Gastroesophageal sphincter (tissue), 3 donors: ENCODE data around the gene GPR68.

Experiments used
- CTCF ChIP-seq, 4 experiments: fragments of 200-600 bp in 2 of 4; fragments of 450-650 bp in 2 of 4; sonication (generic) in 1 of 4; IDR thresholded peaks; one replicate each; pipeline ENCODE4 v1.5.1; 2017 to 2019; ENCODE audit warnings: antibody characterized with exemption in 4 of 4, mild to moderate bottlenecking in 2 of 4, moderate library complexity in 2 of 4
- EP300 ChIP-seq: sonication (generic); formaldehyde crosslinking; IDR thresholded peaks from one replicate; pipeline ENCODE4 v1.6.1; 2017; ENCODE audit warnings: antibody characterized with exemption, mild to moderate bottlenecking
- POLR2AphosphoS5 ChIP-seq: sonication (generic); formaldehyde crosslinking; IDR thresholded peaks from one replicate; pipeline ENCODE4 v1.6.1; 2017; ENCODE audit warnings: antibody characterized with exemption

DNA sequence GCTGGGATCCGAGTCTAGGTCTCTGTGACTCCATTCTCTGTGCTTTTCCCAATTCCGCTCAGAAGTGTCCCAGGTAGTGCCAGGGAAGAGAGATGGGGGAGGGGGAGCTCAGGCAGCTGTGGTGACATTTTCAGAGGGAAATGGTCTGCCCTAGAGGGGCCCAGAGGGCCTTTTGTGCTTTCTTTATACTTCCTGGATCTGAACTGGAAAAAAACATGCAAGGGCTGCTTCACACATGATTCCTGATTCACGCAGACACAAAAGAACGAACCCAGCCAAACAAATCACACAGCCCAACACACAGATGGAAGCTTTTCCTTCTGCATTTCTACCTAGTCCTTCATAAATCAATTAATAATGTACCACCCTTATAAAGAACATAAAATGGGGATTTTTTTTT is 26.5 kb downstream of the GPR68 start:
- no peak for TF ChIP-seq CTCF (IDR thresholded peaks at IDR 0.05)
- TF ChIP-seq POLR2AphosphoS5: no peak
- no peak for TF ChIP-seq EP300
